ENCODE results near the gene SP1. TPM values are rescaled to one million over a fixed set of nuclear protein-coding genes. Genes with fewer than 3 reads are reported as not detected.

The SP1 gene
- total and polyA plus RNA-seq, 2 donors from 2014 or later = 15.1 to 126 TPM

GRCh38 chr12:53379389-53380103 lies 430 bp upstream of the SP1 start:
- Histone ChIP-seq H3K4me3 (ENCODE audit: low read length in 3 of 3) (peak overlapping the region; percentile 65 to 83 (median 69)), H3K9ac (ENCODE audit: low read length in 3 of 3) (peak overlapping the region; percentile 54 to 96 (median 56)), H3K27ac (ENCODE audit: low read depth in 2 of 2, low read length in 2 of 2) (peak overlapping the region; percentile 98), H3K4me1 (ENCODE audit: control insufficient read depth in 2 of 3, insufficient read depth in 2 of 3, low read depth in 1 of 3, low read length in 3 of 3) (peaks cover 0 to 34% (median 30%) of the 10 kb centered on the region in 3 donors), H3K27me3 (ENCODE audit: control insufficient read depth, insufficient read depth, low read length) (no peaks in the 10 kb centered on the region), H3K36me3 (ENCODE audit: control insufficient read depth in 2 of 3, insufficient read depth in 3 of 3, low read length in 3 of 3) (peaks cover 7 to 14% (median 11%) of the 10 kb centered on the region in 3 donors), H3K9me3 (ENCODE audit: control insufficient read depth in 2 of 3, insufficient read depth in 1 of 3, low read length in 3 of 3) (no peaks in the 10 kb centered on the region)
- intact Hi-C loops (cut with DNase I) = no loop called here
- DNase-seq = peak; percentile 99 to 100 (median 100)
- peak; percentile 99 for FAIRE-seq
- TF ChIP-seq, protein P1, sequence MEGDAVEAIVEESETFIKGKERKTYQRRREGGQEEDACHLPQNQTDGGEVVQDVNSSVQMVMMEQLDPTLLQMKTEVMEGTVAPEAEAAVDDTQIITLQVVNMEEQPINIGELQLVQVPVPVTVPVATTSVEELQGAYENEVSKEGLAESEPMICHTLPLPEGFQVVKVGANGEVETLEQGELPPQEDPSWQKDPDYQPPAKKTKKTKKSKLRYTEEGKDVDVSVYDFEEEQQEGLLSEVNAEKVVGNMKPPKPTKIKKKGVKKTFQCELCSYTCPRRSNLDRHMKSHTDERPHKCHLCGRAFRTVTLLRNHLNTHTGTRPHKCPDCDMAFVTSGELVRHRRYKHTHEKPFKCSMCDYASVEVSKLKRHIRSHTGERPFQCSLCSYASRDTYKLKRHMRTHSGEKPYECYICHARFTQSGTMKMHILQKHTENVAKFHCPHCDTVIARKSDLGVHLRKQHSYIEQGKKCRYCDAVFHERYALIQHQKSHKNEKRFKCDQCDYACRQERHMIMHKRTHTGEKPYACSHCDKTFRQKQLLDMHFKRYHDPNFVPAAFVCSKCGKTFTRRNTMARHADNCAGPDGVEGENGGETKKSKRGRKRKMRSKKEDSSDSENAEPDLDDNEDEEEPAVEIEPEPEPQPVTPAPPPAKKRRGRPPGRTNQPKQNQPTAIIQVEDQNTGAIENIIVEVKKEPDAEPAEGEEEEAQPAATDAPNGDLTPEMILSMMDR (IDR thresholded peaks at IDR 0.05; ENCODE audit: borderline replicate concordance, extremely low read depth, insufficient read depth) = no peak

DNA sequence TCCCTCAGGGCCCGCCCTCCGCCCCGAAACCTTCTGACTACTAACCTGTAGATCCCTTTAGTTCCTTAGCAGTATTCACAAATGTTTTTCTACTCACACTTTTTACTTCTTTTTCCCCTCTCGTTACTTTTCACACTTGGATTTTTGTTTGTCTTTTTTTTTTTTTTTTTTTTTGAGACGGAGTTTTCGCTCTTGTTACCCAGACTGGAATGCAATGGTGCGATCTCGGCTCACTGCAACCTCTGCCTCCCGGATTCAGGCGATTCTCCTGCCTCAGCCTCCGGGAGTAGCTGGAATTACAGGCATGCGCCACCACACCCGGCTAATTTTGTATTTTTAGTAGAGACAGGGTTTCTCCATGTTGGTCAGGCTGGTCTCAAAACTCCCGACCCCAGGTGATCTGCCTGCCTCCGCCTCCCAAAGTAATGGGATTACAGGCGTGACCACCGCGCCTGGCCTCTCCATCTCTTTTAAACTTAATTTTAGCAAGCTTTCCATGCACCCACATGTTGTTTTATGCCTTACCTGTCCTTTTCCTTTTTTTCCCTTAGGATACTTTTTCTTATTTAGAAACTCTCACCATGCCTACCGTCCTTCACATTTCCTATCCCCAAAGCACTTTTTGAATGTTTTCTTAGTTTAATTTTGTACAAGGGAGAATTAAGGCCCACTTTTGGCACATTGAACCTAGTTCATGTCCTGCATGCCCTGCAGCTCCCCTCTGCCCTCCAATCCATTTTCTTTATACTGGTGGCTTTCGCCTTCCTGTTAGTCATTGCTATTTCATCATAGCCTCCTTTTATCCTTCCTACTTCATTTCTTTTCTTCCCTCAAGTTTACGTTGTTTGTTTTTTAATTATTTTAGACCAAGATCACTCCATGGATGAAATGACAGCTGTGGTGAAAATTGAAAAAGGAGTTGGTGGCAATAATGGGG lies 1.1 kb downstream of the SP1 start:
- DNase-seq (peak in 3 of 5 donors; percentile 54 to 66 (median 62)), FAIRE-seq (no peak)
- intact Hi-C loops (cut with DNase I) = no loop called here
- peak overlapping the region; percentile 15 to 38 (median 34) for H3K9ac ChIP-seq (ENCODE audit: low read length in 3 of 3)
- peak overlapping the region; percentile 58 to 88 for H3K27ac ChIP-seq (ENCODE audit: low read depth in 2 of 2, low read length in 2 of 2)
- peaks cover 7 to 14% (median 11%) of the 10 kb centered on the region in 3 donors for H3K36me3 ChIP-seq (ENCODE audit: control insufficient read depth in 2 of 3, insufficient read depth in 3 of 3, low read length in 3 of 3)
- TF ChIP-seq, protein P1 (IDR thresholded peaks at IDR 0.05; ENCODE audit: borderline replicate concordance, extremely low read depth, insufficient read depth) = no peak
- H3K4me1 ChIP-seq (ENCODE audit: control insufficient read depth in 2 of 3, insufficient read depth in 2 of 3, low read depth in 1 of 3, low read length in 3 of 3) = peaks cover 0 to 35% (median 32%) of the 10 kb centered on the region in 3 donors
- H3K27me3 ChIP-seq (ENCODE audit: control insufficient read depth, insufficient read depth, low read length) = no peaks in the 10 kb centered on the region
- H3K9me3 ChIP-seq (ENCODE audit: control insufficient read depth in 2 of 3, insufficient read depth in 1 of 3, low read length in 3 of 3) = no peaks in the 10 kb centered on the region
- H3K4me3 ChIP-seq (ENCODE audit: low read length in 3 of 3) = peak overlapping the region; percentile 43 to 75 (median 47)

- Histone ChIP-seq H3K9me3 (ENCODE audit: control insufficient read depth in 2 of 3, insufficient read depth in 1 of 3, low read length in 3 of 3) (no peaks in the 10 kb centered on the region), H3K36me3 (ENCODE audit: control insufficient read depth in 2 of 3, insufficient read depth in 3 of 3, low read length in 3 of 3) (peaks cover 7 to 14% (median 11%) of the 10 kb centered on the region in 3 donors), H3K9ac (ENCODE audit: low read length in 3 of 3) (peak overlapping the region in 2 of 3 donors; percentile 15 to 38), H3K4me1 (ENCODE audit: control insufficient read depth in 2 of 3, insufficient read depth in 2 of 3, low read depth in 1 of 3, low read length in 3 of 3) (peaks cover 0 to 39% (median 34%) of the 10 kb centered on the region in 3 donors), H3K27me3 (ENCODE audit: control insufficient read depth, insufficient read depth, low read length) (no peaks in the 10 kb centered on the region), H3K27ac (ENCODE audit: low read depth in 2 of 2, low read length in 2 of 2) (peak overlapping the region; percentile 58 to 88), H3K4me3 (ENCODE audit: low read length in 3 of 3) (peak overlapping the region; percentile 18 to 75 (median 43))
- FAIRE-seq = no peak
- DNase-seq = peak in 3 of 5 donors; percentile 18 to 87 (median 51)
- TF ChIP-seq, protein P1 (IDR thresholded peaks at IDR 0.05; ENCODE audit: borderline replicate concordance, extremely low read depth, insufficient read depth) = peak; percentile 74
- intact Hi-C loops (cut with DNase I) = no loop called here
These were observed 2.0 kb downstream of the SP1 start for GRCh38 chr12:53381731-53382630.

Measured in kidney (tissue), 14 donors.